ENCODE results near the gene TEKT5.
"Not testable (repeated sequence)": the region's sequence is repeated elsewhere in the genome, so short reads cannot be mapped to it uniquely, and the experiment has no call there.

Gene TEKT5

GRCh38 chr16:10657925-10658324 is 36.8 kb downstream of the TEKT5 start:
- DNase-seq, result no peak

GRCh38 chr16:10656618-10657017 is 38.1 kb downstream of the TEKT5 start:
- no peak for DNase-seq

- no peak for DNase-seq
These were observed 39.2 kb downstream of the TEKT5 start for GRCh38 chr16:10655415-10655977.

- no peak for DNase-seq
These were observed 39.9 kb downstream of the TEKT5 start for GRCh38 chr16:10654592-10655414.

- DNase-seq, result peak; percentile 86
These were observed 41.8 kb downstream of the TEKT5 start for GRCh38 chr16:10652730-10653590.

- not testable (repeated sequence) for DNase-seq
These were observed 45.6 kb downstream of the TEKT5 start for GRCh38 chr16:10649098-10649497.

GRCh38 chr16:10647721-10648296 is 46.9 kb downstream of the TEKT5 start:
- DNase-seq, result no peak

- DNase-seq, result no peak
These were observed 47.4 kb downstream of the TEKT5 start for GRCh38 chr16:10647264-10647720.

GRCh38 chr16:10646581-10647263 is 48.0 kb downstream of the TEKT5 start:
- DNase-seq, result no peak

- no peak for DNase-seq
These were observed 48.5 kb downstream of the TEKT5 start for GRCh38 chr16:10646228-10646580.

- DNase-seq, result no peak
These were observed 50.6 kb downstream of the TEKT5 start for GRCh38 chr16:10644092-10644491.

GRCh38 chr16:10642964-10643363 is 51.8 kb downstream of the TEKT5 start:
- no peak for DNase-seq

GRCh38 chr16:10641953-10642949 is 52.5 kb downstream of the TEKT5 start:
- no peak for DNase-seq

- DNase-seq, result no peak
These were observed 53.2 kb downstream of the TEKT5 start for GRCh38 chr16:10641555-10641952.

- DNase-seq, result no peak
These were observed 53.8 kb downstream of the TEKT5 start for GRCh38 chr16:10640934-10641333.

- DNase-seq, result no peak
These were observed 56.6 kb downstream of the TEKT5 start for GRCh38 chr16:10638101-10638500.

- DNase-seq, result no peak
These were observed 57.2 kb downstream of the TEKT5 start for GRCh38 chr16:10637337-10638037.

GRCh38 chr16:10635365-10636021 is 59.2 kb downstream of the TEKT5 start:
- DNase-seq, result no peak

- DNase-seq, result not testable (repeated sequence)
These were observed 61.3 kb downstream of the TEKT5 start for GRCh38 chr16:10633429-10633828.

- no peak for DNase-seq
These were observed 62.8 kb downstream of the TEKT5 start for GRCh38 chr16:10631886-10632285.
